HepG2 (cell line): ENCODE measurements around the gene PARN. TPM values are rescaled to one million over a fixed set of nuclear protein-coding genes. Genes with fewer than 3 reads are reported as not detected.
A peak's percentile ranks its signal among the peaks of the same experiment; 100 is the strongest.

Source experiments
- DR1 ChIP-seq: sonication (generic); formaldehyde crosslinking; IDR thresholded peaks from 2 replicates; pipeline ENCODE4 v1.8.0; 2021; ENCODE audit warnings: mild to moderate bottlenecking, missing genetic modification reagents, inconsistent platforms
- EED ChIP-seq: sonication (generic); formaldehyde crosslinking; IDR thresholded peaks from 2 replicates; pipeline ENCODE4 v1.5.0; 2020; ENCODE audit warnings: mild to moderate bottlenecking, missing genetic modification reagents
- ZBTB44 ChIP-seq: sonication (generic); formaldehyde crosslinking; IDR thresholded peaks from 2 replicates; pipeline ENCODE4 v1.4.0; 2020; ENCODE audit warnings: missing genetic modification reagents
- ZHX2 ChIP-seq, 2 experiments: sonication (generic) in 1 of 2; formaldehyde crosslinking in 1 of 2; IDR thresholded peaks; 2 replicates each; pipeline versions ENCODE4 v1.6.1 to v1.9.0; 2014 to 2022; ENCODE audit warnings: antibody characterized with exemption in 1 of 2, borderline replicate concordance in 1 of 2, inconsistent platforms in 1 of 2, low read depth in 1 of 2, missing genetic modification reagents in 1 of 2
- ZKSCAN1 ChIP-seq: fragments of 150-350 bp; IDR thresholded peaks from 2 replicates; pipeline ENCODE4 v1.6.1; 2014; ENCODE audit warnings: low read length
- ZNF142 ChIP-seq: sonication (generic); formaldehyde crosslinking; IDR thresholded peaks from 2 replicates; pipeline ENCODE4 v1.4.0; 2020; ENCODE audit warnings: missing genetic modification reagents
- ZNF3 ChIP-seq: IDR thresholded peaks from 2 replicates; pipeline ENCODE4 v1.7.0; 2017; ENCODE audit warnings: inconsistent platforms
- ZXDC ChIP-seq: sonication (generic); formaldehyde crosslinking; IDR thresholded peaks from 2 replicates; pipeline ENCODE4 v1.5.0; 2020; ENCODE audit warnings: mild to moderate bottlenecking, missing genetic modification reagents
- polyA plus RNA-seq, 8 experiments: library from polyadenylated mRNA; depleted of rRNA in 3 of 8; stranded (reverse) in 7 of 8; unstranded in 1 of 8; fragments of >200 nt; fragmentation: Illumina TruSeq in 4 of 8; extraction: Trizol in 4 of 8; gene quantifications; 2 replicates each; pipeline versions ENCODE4 v1.2.1 to v1.2.3, GENCODE V29; 2011 to 2016; ENCODE audit warnings: low read depth in 4 of 8, missing spikeins in 1 of 8, mixed read lengths in 1 of 8; ENCODE audit not compliant: insufficient read depth in 1 of 8
- total RNA-seq, 5 experiments: library from RNA; depleted of rRNA; stranded (reverse); fragments of >200 nt; fragmentation: Illumina TruSeq; extraction: Trizol; gene quantifications; 2 replicates each; pipeline ENCODE4 v1.2.3, GENCODE V29; 2016; ENCODE audit warnings: low read depth in 1 of 5
- TF ChIP-seq, protein P1 (sequence below): sonication (generic); formaldehyde crosslinking; IDR thresholded peaks from 2 replicates; pipeline ENCODE4 v1.4.0; 2020; ENCODE audit warnings: missing genetic modification reagents

The PARN gene
- total and polyA plus RNA-seq, 2 of the 13 experiments (the other 11 are each of a cell fraction or from before 2014, with no cell fraction given) = 13.3 to 47.6 TPM

DNA sequence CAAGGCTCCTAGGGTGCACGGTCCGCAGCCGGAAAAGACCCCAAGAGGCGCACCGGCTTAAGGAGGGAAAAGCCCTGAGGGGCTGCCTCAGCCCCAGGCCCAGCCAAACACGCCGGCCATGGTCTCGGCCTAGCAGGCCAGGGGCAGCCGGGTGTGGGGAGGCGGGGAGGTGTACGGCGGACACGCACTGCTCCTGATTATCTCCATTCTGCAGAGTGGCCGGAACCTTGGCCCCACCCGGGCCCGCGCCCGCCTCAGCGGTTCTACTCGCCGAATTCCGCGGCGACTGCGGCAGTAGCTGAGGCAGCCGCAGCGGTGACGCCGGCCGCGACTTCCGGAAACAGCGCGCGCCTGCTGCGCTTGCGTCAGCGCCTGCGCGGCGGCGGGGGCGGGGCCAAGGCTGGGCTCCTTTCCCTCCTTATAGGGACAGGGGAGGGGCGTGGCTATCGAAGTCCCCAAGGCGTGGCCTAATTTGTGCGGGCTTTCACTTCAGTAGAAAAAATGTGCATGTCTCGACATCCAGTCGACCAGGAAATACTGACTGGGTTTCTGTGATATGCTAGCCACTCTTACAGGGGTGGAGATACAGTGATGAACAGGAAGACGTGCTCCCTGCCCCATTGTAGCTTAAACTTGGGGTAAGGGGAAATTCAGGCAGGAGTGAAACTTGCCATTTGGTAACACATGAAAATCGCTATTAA, at the start of gene PARN (continued):
- TF ChIP-seq ZHX2 (IDR thresholded peaks at IDR 0.05; ENCODE audit: low read depth) (peak; percentile 91), ZHX2 (CRISPR knock-in tag; IDR thresholded peaks at IDR 0.05; ENCODE audit: borderline replicate concordance) (peak; percentile 91; the same call in 1 of the 2 replicates), DR1 (CRISPR knock-in tag) (peak; percentile 66), EED (CRISPR knock-in tag) (no peak), ZKSCAN1 (no peak; the same call in 1 of the 2 replicates), ZNF3 (no peak), ZXDC (CRISPR knock-in tag) (peak; percentile 92; the same call in 1 of the 2 replicates), ZNF142 (CRISPR knock-in tag) (peak; percentile 89), ZBTB44 (CRISPR knock-in tag) (peak; percentile 60; the same call in 1 of the 2 replicates)
- TF ChIP-seq, protein P1, sequence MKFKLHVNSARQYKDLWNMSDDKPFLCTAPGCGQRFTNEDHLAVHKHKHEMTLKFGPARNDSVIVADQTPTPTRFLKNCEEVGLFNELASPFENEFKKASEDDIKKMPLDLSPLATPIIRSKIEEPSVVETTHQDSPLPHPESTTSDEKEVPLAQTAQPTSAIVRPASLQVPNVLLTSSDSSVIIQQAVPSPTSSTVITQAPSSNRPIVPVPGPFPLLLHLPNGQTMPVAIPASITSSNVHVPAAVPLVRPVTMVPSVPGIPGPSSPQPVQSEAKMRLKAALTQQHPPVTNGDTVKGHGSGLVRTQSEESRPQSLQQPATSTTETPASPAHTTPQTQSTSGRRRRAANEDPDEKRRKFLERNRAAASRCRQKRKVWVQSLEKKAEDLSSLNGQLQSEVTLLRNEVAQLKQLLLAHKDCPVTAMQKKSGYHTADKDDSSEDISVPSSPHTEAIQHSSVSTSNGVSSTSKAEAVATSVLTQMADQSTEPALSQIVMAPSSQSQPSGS (CRISPR knock-in tag) = peak; percentile 88
